ENCODE data around the gene ATP6V1F.
A peak's percentile ranks its signal among the peaks of the same experiment; 100 is the strongest.

The ATP6V1F gene

GRCh38 chr7:128863433-128863989 lies 855 bp downstream of the ATP6V1F start:
- H3K4me1 Mint-ChIP-seq (ENCODE audit: low read depth) = peaks cover 60% of the 10 kb centered on the region
- H3K36me3 Mint-ChIP-seq (ENCODE audit: low read depth) = peaks cover 38% of the 10 kb centered on the region
- peak overlapping the region; percentile 94 for H3K27ac Mint-ChIP-seq
- H3K27me3 Mint-ChIP-seq = peaks cover 12% of the 10 kb centered on the region
- H3K9me3 Mint-ChIP-seq = no peaks in the 10 kb centered on the region
- peak overlapping the region; percentile 90 for H3K4me3 Mint-ChIP-seq
- intact Hi-C loops (cut with micrococcal nuclease) = loop anchor here (10.0 kb wide), 1 partner anchor 69 kb away; the partner anchor contains the start of gene CCDC136

- H3K4me3 Mint-ChIP-seq = no peak overlapping the region
- no peaks in the 10 kb centered on the region for H3K9me3 Mint-ChIP-seq
- no peak overlapping the region for H3K27ac Mint-ChIP-seq
- H3K4me1 Mint-ChIP-seq (ENCODE audit: low read depth) = peaks cover 62% of the 10 kb centered on the region
- intact Hi-C loops (cut with micrococcal nuclease) = loop anchor here (10.0 kb wide), 1 partner anchor 71 kb away; the partner anchor contains the start of gene CCDC136
- H3K27me3 Mint-ChIP-seq = peaks cover 25% of the 10 kb centered on the region
- peaks cover 38% of the 10 kb centered on the region for H3K36me3 Mint-ChIP-seq (ENCODE audit: low read depth)
Measured at GRCh38 chr7:128865303-128865702, 2.6 kb downstream of the ATP6V1F start.

- Mint-ChIP-seq H3K4me1 (ENCODE audit: low read depth) (peaks cover 64% of the 10 kb centered on the region), H3K9me3 (no peaks in the 10 kb centered on the region), H3K4me3 (no peak overlapping the region), H3K36me3 (ENCODE audit: low read depth) (peaks cover 38% of the 10 kb centered on the region), H3K27me3 (peaks cover 34% of the 10 kb centered on the region), H3K27ac (no peak overlapping the region)
- intact Hi-C loops (cut with micrococcal nuclease) = loop anchor here (10.0 kb wide), 1 partner anchor 71 kb away; the partner anchor contains the start of gene CCDC136
Measured at GRCh38 chr7:128865996-128866877, 3.6 kb downstream of the ATP6V1F start.

- intact Hi-C loops (cut with micrococcal nuclease) = loop anchor here (10.0 kb wide), 1 partner anchor 72 kb away; the partner anchor contains the start of gene CCDC136
- Mint-ChIP-seq H3K4me3 (no peak overlapping the region), H3K4me1 (ENCODE audit: low read depth) (peaks cover 60% of the 10 kb centered on the region), H3K27me3 (peaks cover 40% of the 10 kb centered on the region), H3K9me3 (no peaks in the 10 kb centered on the region), H3K36me3 (ENCODE audit: low read depth) (peaks cover 38% of the 10 kb centered on the region), H3K27ac (no peak overlapping the region)
Measured at GRCh38 chr7:128867241-128867640, 4.6 kb downstream of the ATP6V1F start.

- H3K27ac Mint-ChIP-seq = no peak overlapping the region
- no peak overlapping the region for H3K4me3 Mint-ChIP-seq
- peaks cover 44% of the 10 kb centered on the region for H3K27me3 Mint-ChIP-seq
Measured at GRCh38 chr7:128867842-128868623, 5.4 kb downstream of the ATP6V1F start.

GRCh38 chr7:128868624-128869137 lies 6.0 kb downstream of the ATP6V1F start:
- H3K36me3 Mint-ChIP-seq (ENCODE audit: low read depth) = peaks cover 29% of the 10 kb centered on the region
- H3K4me1 Mint-ChIP-seq (ENCODE audit: low read depth) = peaks cover 53% of the 10 kb centered on the region
- H3K9me3 Mint-ChIP-seq = no peaks in the 10 kb centered on the region
- H3K27ac Mint-ChIP-seq = no peak overlapping the region
- peaks cover 46% of the 10 kb centered on the region for H3K27me3 Mint-ChIP-seq
- intact Hi-C loops (cut with micrococcal nuclease) = loop anchor here (10.0 kb wide), 1 partner anchor 74 kb away; the partner anchor contains the start of gene CCDC136
- peak overlapping the region; percentile 66 for H3K4me3 Mint-ChIP-seq

More at GRCh38 chr7:128867842-128868623, 5.4 kb downstream of the ATP6V1F start:
- H3K9me3 Mint-ChIP-seq = no peaks in the 10 kb centered on the region
- peaks cover 54% of the 10 kb centered on the region for H3K4me1 Mint-ChIP-seq (ENCODE audit: low read depth)
- H3K36me3 Mint-ChIP-seq (ENCODE audit: low read depth) = peaks cover 31% of the 10 kb centered on the region
- intact Hi-C loops (cut with micrococcal nuclease) = loop anchor here (10.0 kb wide), 1 partner anchor 73 kb away; the partner anchor contains the start of gene CCDC136

GRCh38 chr7:128869138-128869943 lies 6.7 kb downstream of the ATP6V1F start:
- peak overlapping the region; percentile 66 for H3K4me3 Mint-ChIP-seq
- intact Hi-C loops (cut with micrococcal nuclease) = loop anchor here (10.0 kb wide), 1 partner anchor 75 kb away; the partner anchor contains the start of gene CCDC136
- no peak overlapping the region for H3K27ac Mint-ChIP-seq
- no peaks in the 10 kb centered on the region for H3K9me3 Mint-ChIP-seq
- peaks cover 46% of the 10 kb centered on the region for H3K27me3 Mint-ChIP-seq
- H3K4me1 Mint-ChIP-seq (ENCODE audit: low read depth) = peaks cover 50% of the 10 kb centered on the region
- peaks cover 29% of the 10 kb centered on the region for H3K36me3 Mint-ChIP-seq (ENCODE audit: low read depth)

- Mint-ChIP-seq H3K4me1 (ENCODE audit: low read depth) (peaks cover 46% of the 10 kb centered on the region), H3K27ac (no peak overlapping the region), H3K9me3 (no peaks in the 10 kb centered on the region), H3K4me3 (peak overlapping the region; percentile 60), H3K27me3 (peaks cover 46% of the 10 kb centered on the region), H3K36me3 (ENCODE audit: low read depth) (peaks cover 25% of the 10 kb centered on the region)
- intact Hi-C loops (cut with micrococcal nuclease) = loop anchor here (10.0 kb wide), 1 partner anchor 75 kb away; the partner anchor contains the start of gene CCDC136
Measured at GRCh38 chr7:128869944-128870285, 7.3 kb downstream of the ATP6V1F start.

GRCh38 chr7:128871050-128871449 lies 8.4 kb downstream of the ATP6V1F start:
- intact Hi-C loops (cut with micrococcal nuclease) = no loop called here
- no peaks in the 10 kb centered on the region for H3K9me3 Mint-ChIP-seq
- no peak overlapping the region for H3K27ac Mint-ChIP-seq
- H3K36me3 Mint-ChIP-seq (ENCODE audit: low read depth) = peaks cover 14% of the 10 kb centered on the region
- H3K4me1 Mint-ChIP-seq (ENCODE audit: low read depth) = peaks cover 35% of the 10 kb centered on the region
- H3K27me3 Mint-ChIP-seq = peaks cover 45% of the 10 kb centered on the region
- no peak overlapping the region for H3K4me3 Mint-ChIP-seq

GRCh38 chr7:128872394-128872824 lies 9.8 kb downstream of the ATP6V1F start:
- Mint-ChIP-seq H3K9me3 (no peaks in the 10 kb centered on the region), H3K27me3 (peaks cover 42% of the 10 kb centered on the region), H3K4me3 (no peak overlapping the region), H3K4me1 (ENCODE audit: low read depth) (peaks cover 22% of the 10 kb centered on the region), H3K27ac (no peak overlapping the region), H3K36me3 (ENCODE audit: low read depth) (no peaks in the 10 kb centered on the region)
- intact Hi-C loops (cut with micrococcal nuclease) = no loop called here

- H3K4me3 Mint-ChIP-seq = no peak overlapping the region
- intact Hi-C loops (cut with micrococcal nuclease) = no loop called here
- peaks cover 38% of the 10 kb centered on the region for H3K27me3 Mint-ChIP-seq
- H3K27ac Mint-ChIP-seq = no peak overlapping the region
- no peaks in the 10 kb centered on the region for H3K9me3 Mint-ChIP-seq
- H3K4me1 Mint-ChIP-seq (ENCODE audit: low read depth) = peaks cover 15% of the 10 kb centered on the region
- no peaks in the 10 kb centered on the region for H3K36me3 Mint-ChIP-seq (ENCODE audit: low read depth)
Measured at GRCh38 chr7:128873234-128873633, 10.6 kb downstream of the ATP6V1F start.

GRCh38 chr7:128874140-128875031 lies 11.7 kb downstream of the ATP6V1F start:
- peaks cover 6% of the 10 kb centered on the region for H3K4me1 Mint-ChIP-seq (ENCODE audit: low read depth)
- no peak overlapping the region for H3K4me3 Mint-ChIP-seq
- no peak overlapping the region for H3K27ac Mint-ChIP-seq
- H3K27me3 Mint-ChIP-seq = peaks cover 27% of the 10 kb centered on the region
- H3K36me3 Mint-ChIP-seq (ENCODE audit: low read depth) = no peaks in the 10 kb centered on the region
- no peaks in the 10 kb centered on the region for H3K9me3 Mint-ChIP-seq
- intact Hi-C loops (cut with micrococcal nuclease) = no loop called here

All from dendritic cell treated with granulocyte-macrophage colony-stimulating factor and Interleukin-4, amounts not matched to agents 40 ng/mL and 50 ng/mL, for 4 days (primary cell).